HG02642 (cell line): ENCODE measurements around the gene HSDL1.
"Not testable (repeated sequence)": the region's sequence is repeated elsewhere in the genome, so short reads cannot be mapped to it uniquely, and the experiment has no call there.

Source experiments
- ATAC-seq: cut with Tn5 transposase; IDR thresholded peaks from one replicate; pipeline ENCODE4 v1.9.1; 2021; ENCODE audit warnings: mild to moderate bottlenecking; ENCODE audit not compliant: unreplicated experiment, poor library complexity

HSDL1 gene

GRCh38 chr16:84139628-84140258, 5.2 kb downstream of the HSDL1 start:
- no peak for ATAC-seq

GRCh38 chr16:84138824-84139627, 6.0 kb downstream of the HSDL1 start:
- ATAC-seq = peak; percentile 69

GRCh38 chr16:84138500-84138823, 6.5 kb downstream of the HSDL1 start:
- no peak for ATAC-seq

DNA sequence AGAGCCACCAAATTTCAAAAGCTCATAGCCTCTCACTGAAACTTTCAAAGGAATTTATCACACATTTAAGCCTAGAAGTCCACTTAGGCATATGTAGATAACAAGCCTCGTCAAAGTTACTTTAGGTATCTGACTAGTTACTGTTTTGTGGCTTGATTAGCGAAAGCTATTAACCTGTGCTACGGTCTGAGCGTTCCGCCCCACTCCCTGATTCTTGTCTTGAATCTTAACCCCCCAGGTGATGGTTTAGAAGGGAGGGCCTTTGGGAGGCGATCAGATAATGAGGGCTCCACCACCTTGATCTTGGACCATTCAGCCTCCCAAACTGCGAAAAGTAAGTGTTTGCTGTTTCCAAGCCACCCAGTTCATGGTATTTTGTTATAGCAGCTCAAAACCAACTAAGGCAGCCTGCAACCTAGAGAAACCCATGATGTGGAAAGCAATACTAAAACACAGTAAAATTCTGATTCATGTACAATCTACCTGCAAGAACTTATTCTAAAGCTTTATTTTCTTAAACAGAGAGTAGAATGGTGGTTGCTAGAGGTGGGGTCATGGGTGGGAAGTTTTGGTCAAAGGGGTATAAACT, 7.1 kb downstream of the HSDL1 start:
- ATAC-seq = no peak

- ATAC-seq = no peak
These were observed 7.7 kb downstream of the HSDL1 start for GRCh38 chr16:84137287-84137686.

GRCh38 chr16:84136331-84137125, 8.4 kb downstream of the HSDL1 start:
- no peak for ATAC-seq

- no peak for ATAC-seq
These were observed 12.3 kb downstream of the HSDL1 start for GRCh38 chr16:84132527-84133285.

GRCh38 chr16:84131117-84131516, 13.9 kb downstream of the HSDL1 start:
- no peak for ATAC-seq

DNA sequence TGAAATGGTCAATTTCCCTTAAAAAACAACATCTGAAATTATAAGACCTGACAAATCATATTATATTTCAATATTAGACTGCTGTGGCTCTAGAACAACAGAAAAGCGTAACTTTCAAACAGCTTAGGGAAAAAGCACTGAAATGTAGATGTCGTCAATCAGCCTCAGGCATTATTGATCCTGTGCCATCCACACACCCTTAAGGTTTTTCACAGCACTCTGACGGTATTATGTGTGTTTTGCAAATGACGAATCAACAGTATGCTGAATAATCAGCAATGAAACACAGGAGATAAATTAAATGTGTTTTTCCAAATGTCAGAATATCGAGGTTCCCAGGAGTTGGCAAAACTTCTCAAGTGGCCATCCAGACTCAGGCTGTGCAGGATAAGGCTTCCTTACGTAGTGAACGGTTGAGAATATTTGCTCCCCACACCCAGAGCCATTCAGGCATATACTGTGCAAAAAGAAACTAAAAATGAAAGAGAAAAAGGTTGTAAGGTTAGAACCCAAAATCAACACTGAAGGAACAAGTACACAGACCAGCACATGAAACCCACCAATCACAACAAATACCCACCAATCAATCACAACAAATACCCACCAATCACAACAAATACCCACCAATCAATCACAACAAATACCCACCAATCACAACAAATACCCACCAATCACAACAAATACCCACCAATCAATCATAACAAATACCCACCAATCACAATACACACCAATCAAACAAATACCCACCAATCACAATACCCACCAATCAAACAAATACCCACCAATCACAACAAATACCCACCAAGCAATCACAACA, 20.5 kb downstream of the HSDL1 start:
- no peak for ATAC-seq

DNA sequence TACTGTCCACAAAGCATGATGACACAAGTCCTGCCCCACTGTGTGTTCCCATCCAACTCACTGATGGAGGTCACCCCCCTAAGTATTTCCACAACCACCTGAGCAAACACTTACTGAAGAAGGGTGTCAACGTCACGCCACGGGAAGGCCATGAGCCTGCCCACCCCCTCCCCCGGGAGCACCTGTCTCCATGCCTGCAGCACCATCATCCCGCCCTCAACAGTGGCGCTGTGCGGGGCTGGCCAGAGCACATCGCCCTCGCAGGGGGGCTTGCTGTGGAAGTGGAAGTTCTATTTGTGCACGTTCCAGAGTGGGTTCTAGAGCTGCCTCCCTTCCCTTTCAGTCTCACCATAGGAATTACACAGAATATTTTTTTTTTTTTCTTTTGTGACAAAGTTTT, 24.0 kb downstream of the HSDL1 start:
- ATAC-seq = no peak

- no peak for ATAC-seq
These were observed 25.0 kb downstream of the HSDL1 start for GRCh38 chr16:84120023-84120422.

DNA sequence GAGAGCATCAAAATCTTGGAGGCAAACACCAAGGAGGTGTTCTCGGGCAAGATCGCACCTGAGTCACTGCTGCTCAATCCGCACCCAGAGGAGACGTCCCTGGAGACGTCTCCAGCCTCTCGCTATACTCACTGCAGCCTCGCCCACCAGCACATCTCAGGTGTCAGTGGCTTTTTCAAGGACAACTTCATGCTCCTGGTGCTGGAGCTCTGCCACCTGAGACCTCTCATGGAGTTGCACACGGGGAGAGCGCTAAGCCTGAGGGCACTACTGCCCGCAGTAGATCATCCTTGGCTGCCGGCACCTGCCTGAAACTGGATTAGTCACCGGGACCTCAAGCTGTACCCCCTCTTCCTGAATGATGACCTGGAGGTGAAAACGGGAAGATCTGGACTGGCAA, 25.6 kb downstream of the HSDL1 start:
- no peak for ATAC-seq

- not testable (repeated sequence) for ATAC-seq
These were observed 26.7 kb downstream of the HSDL1 start for GRCh38 chr16:84118315-84118714.

- ATAC-seq = no peak
These were observed 27.5 kb downstream of the HSDL1 start for GRCh38 chr16:84117494-84117843.

- peak; percentile 93 for ATAC-seq
These were observed 28.1 kb downstream of the HSDL1 start, which contains the start of gene MBTPS1 for GRCh38 chr16:84116720-84117493. MBTPS1 (minus strand) TSS chr16:84116942; CDS start chr16:84101783, 15,159 bp downstream.

DNA sequence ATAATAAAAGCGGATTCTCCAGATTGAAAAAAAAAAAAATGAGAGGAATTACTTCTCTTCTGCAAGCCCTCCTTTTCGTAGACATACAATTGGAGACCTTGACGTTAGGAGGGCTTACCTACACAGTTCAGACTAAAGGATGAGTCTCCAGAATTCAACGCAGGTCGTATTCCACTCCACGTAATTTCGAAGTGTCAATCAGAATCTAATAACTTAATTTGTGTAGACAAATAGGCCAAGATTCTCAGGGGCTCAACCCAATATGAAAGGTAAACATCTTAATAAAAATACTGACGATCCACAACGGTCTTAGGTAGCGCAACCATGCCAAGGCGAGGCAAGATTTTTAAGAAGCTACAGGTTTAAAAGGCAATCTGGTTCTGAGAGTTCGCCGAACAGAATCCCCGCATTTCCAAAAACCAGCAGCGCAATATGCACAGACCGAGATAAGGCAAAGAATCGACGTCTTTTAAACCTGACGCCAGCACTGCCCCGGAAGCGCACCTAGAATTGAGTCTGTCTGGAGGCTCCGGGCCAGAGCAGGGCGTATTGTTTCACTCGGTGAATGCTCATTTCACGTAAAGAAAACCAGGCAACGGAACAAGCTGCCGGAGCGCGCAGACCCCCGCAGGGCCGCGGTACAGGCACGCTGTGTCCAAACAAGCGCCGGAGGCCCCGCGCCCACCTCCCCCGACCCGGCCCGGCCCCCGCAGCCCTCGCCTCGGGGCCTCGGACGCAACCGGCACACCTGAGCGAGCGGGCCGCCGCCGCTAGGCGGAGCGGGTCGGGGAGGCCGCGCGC, 28.9 kb downstream of the HSDL1 start:
- peak; percentile 35 for ATAC-seq

DNA sequence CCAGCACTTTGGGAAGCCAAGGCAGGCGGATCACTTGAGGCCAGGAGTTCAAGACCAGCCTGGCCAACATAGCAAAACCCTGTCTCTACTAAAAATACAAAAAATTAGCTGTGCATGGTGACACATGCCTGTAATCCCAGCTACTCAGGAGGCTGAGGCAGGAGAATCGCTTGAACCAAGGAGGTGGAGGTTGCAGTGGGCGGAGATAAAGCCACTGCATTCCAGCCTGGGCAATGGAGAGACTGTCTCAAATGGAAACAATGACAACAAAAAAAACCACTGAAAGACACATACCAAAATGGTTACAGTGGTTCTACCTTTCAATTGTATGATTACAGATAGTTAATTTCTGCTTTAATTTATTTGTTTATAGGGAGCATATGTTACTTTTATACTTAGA, 33.0 kb downstream of the HSDL1 start:
- not testable (repeated sequence) for ATAC-seq

- no peak for ATAC-seq
These were observed 33.5 kb downstream of the HSDL1 start for GRCh38 chr16:84111525-84111924.
